HG03457 (cell line): ENCODE measurements around the gene METTL27.
"Not testable (repeated sequence)": the region's sequence is repeated elsewhere in the genome, so short reads cannot be mapped to it uniquely, and the experiment has no call there.

ENCODE experiments used
- ATAC-seq: cut with Tn5 transposase; IDR thresholded peaks from one replicate; pipeline ENCODE4 v1.9.1; 2021; ENCODE audit warnings: moderate number of reproducible peaks; ENCODE audit not compliant: unreplicated experiment

METTL27 gene

DNA sequence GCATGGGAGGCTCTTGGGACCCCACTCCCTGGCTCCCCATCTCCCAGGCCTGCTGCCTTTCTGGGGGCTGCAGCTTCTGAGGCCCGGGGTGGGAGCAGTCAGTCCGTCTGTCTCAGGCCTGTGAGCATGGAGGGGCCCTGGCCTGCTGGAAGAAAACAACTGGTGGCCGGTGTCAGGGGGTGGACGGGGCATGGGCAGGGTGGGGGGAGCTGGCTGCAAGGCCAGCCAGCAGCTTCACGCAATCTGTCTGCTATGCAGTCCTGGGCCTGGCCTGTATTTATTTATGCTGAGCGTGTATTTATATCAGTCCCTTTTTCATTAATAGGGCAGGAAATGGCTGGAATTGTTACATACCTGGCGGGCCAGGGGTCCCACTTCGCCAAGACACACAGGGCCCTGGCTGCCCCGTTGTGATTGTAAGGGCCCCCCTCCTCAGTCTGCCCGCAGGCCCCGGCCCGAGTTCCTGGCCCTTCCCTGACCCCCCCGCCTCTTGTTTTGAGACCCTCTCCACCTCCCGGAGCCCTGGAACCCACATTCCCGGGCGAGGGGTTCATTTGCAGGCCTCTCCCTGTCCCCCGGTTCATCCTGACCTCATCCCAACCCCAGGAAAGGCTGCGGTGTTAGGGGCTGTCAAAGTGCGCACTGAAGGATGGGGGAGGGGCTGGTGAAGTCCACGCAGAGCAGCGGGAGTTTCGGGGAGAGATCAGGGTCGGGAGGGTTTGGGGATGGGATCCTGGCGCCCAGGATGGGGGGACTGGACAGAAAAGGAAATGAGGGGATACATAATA is 26.9 kb upstream of the METTL27 start:
- no peak for ATAC-seq

DNA sequence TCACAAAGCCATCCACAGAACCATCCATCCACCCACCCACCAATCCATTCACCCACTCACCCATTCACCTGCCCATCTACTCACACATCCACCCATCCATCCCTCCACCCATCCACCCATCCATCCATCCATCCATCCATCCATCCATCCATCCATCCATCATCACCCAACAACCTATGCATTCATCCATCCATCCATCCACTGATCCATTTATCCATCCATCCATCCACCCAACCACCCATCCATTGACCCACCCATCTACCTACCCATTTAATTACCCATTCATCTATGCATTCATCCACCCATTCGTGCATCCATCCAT is 24.1 kb upstream of the METTL27 start:
- no peak for ATAC-seq

DNA sequence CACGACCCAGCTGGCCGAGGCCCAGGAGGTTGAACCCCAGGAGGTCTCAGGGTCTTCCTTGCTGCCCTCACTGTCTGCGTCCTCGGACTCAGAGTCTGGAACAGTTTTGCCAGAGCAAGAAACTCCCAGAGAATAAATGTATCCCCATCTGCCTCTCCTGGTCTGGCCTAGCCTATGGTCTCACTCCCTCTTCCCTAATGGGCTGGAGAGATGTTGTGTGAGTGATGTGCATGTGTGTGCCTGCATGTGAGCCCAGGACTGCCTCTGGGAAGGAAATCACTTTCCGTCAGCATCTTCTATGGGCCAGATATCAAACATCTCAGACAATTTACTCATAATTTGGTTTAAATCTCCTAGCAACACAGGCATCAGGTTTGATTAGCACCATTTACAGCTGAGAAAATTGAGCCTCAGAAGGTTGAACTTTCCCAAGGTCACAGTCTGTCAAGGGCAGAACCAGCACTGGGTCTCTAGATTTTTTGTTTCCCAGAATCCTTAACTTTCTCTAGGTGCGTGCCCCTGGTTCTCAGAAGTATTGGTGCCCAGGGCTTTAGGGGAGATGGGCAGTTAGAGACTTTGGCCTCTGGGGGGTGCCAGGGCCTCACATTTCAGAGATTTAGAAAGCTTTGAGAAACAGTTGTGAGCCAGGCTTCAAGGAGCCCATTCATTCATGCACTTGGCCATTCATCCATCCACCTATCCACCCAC is 23.6 kb upstream of the METTL27 start:
- no peak for ATAC-seq

DNA sequence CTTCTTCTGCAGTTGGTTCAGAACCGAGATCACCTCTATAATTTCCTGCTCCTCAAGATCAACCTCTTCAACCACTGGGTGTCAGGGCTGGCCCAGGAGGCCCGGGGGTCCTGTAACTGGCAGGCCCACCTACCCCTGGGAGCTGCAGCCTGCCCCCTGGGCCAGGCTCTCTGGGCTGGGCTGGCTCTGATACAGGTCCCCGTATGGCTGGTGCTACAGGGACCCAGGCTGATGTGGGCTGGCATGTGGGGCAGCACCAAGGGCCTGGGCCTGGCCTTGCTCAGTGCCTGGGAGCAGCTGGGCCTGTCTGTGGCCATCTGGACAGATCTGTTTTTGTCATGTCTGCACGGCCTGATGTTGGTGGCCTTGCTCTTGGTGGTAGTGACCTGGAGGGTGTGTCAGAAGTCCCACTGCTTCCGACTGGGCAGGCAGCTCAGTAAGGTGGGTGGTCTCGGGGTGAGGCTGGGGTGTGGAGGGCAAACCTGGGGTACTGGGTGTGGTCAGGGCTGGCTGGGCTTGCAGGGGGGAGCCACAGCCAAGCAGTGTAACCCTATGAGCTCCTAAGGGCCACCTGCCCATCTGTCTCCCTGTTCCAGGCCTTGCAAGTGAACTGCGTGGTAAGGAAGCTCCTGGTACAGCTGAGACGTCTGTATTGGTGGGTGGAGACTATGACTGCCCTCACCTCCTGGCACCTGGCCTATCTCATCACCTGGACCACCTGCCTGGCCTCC is 22.8 kb upstream of the METTL27 start:
- ATAC-seq = no peak

DNA sequence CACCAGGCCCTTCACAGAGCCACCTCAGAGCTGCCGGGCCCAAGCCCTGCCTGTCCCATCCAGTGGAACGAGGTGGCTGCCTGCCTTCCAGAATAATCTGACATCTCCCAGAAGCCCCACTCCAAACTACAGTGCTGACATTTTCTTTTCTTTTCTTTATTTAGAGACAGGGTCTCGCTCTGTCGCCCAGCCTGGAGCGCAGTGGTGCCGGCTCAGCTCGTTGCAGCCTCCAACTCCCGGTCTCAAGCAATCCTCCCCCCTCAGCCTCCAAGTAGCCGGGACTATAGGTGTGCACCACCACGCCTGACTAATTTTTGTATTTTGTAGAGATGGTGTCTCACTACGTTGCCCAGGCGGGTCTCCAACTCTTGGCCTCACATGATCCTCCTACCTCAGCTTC is 19.0 kb upstream of the METTL27 start:
- no peak for ATAC-seq

DNA sequence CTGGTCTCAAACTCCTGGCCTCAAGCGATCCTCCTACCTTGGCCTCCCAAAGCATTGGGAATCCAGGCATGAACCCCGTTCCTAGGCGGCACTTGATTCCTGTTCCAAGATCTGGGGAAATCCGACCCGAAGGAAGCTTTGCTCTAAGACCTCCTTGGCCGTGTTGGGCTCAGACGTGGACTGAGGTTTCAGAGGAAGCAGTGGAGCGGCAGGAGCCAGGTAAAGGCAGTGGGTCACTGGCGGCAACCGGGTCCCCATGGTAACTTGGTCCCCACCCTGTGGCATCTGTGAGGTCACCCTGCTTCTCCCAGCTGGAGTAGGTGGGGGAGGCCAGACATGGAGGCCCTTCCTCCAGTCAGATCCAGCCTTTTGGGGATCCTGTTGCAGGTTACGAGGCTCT is 18.5 kb upstream of the METTL27 start, which contains the start of gene TMEM270:
TSS of gene TMEM270 (plus strand) at position 301 of the 400 bp plus-strand sequence. CDS start at position 337, 36 bp downstream.
- ATAC-seq = no peak

DNA sequence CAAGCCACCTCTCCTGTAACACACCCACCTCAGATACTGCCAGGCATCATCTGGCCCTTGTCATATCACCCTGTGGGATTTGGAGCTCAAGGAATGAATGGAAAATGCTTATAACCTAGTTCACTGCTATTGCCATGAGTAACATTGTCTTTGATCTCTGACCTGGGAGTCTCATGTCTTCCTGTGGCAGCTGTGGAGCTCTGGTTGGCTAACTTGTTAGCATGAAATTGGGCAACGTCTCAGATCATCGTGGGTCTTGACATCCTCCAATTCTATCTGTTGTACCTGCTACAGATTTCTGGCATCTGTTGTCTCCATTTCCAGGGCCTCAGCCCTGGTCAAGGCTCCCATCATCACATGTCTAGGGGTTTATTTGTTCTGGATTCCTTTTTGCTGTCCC is 16.5 kb upstream of the METTL27 start:
- ATAC-seq = no peak

DNA sequence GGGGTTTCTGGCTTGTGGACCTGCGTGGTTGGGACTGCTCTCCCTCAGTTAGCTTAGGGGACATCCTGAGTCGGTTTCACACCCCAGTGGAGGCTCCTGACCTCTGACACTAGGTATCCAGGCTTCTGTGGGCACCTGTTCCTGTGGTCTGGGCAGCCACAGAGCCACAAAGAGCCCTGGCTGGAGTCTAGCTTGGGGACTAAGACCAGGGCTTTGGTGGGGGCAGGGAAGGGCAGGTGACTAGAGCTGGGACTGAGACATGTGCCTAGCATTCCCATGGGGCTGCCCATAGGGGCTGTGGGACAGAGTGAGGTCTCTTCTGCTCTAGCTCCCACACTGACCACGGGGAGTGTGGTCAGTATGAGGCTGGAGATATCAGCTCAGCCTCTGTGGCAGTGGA is 14.6 kb upstream of the METTL27 start:
- no peak for ATAC-seq

DNA sequence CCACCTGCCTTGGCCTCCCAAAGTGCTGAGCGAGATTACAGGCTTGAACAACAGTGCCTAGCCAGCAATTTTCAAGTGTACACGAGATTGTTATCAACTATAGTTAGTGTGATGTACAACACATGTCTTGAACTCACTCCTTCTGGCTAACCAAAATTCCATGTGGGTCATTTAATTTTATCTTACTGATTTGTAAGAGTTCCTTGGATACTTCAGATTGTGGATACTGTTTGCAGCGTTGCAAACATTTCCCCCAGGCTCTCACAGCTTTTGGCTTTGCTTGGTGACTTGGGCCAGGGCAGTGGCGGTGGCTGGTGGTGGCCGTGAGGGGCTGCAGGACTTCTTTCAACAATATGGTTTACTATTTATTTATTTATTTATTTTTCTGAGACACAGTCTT is 10.2 kb upstream of the METTL27 start:
- ATAC-seq = no peak

DNA sequence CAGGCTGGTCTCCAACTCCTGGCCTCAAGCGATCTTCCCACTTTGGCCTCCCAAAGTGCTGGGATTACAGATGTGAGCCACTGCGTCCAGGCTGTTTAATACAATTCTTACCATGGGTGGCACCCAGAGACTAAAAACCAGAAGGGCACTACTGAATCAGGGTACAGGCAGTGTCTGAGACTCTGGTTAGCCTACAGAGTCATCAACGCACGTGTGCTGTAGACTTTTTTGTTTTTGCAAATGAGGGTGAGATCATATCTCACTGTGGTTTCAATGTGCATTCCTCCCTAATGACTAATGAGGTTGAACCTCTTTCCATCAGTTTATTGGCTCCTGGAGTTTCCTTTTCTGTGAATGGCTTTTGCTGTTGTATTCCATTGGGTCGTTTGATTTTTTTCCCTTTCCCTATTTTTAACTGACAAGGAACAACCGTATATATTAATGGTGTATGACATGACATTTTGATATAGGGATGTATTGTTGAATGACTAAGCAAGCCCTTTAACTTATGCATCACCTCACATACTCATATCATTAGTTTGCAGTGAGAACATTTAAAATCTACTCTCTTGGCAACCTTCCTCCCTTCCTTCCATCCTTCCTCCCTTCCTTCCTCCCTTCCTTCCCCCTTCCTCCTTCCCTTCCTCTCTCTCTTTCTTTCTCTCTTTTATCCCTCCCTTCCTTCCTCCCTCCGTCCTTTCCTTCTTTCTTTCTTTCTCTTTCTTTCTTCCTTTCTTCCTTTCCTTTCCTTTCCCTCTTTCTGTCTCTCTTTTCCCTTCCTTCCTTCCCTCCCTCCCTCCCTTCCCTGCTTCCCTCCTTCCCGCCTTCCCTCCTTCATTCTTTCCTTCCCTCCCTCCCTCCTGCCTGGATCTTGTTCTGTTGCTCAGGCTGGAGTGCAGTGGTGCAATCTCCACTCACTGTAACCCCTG is 9.4 kb upstream of the METTL27 start:
- peak; percentile 57 for ATAC-seq

DNA sequence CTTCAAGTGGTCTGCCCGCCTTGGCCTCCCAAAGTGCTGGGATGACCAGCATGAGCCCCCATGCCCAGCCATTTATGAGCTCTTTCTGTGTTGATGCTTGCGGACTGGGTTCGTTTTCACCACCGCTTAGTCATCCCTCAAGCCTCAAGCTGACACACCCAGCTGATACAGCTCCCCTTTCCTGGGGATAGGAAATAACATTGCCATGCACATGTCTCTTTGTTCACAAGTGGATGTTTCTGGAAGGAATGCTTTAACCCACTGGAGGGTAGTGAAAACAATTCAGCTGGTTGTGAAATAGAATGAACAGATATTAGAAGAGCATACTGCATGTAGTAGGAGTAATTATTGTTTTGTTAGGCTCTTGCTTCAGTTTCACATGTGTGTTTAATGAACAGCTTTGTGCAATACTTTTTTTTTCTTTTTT is 8.5 kb upstream of the METTL27 start:
- ATAC-seq = no peak

DNA sequence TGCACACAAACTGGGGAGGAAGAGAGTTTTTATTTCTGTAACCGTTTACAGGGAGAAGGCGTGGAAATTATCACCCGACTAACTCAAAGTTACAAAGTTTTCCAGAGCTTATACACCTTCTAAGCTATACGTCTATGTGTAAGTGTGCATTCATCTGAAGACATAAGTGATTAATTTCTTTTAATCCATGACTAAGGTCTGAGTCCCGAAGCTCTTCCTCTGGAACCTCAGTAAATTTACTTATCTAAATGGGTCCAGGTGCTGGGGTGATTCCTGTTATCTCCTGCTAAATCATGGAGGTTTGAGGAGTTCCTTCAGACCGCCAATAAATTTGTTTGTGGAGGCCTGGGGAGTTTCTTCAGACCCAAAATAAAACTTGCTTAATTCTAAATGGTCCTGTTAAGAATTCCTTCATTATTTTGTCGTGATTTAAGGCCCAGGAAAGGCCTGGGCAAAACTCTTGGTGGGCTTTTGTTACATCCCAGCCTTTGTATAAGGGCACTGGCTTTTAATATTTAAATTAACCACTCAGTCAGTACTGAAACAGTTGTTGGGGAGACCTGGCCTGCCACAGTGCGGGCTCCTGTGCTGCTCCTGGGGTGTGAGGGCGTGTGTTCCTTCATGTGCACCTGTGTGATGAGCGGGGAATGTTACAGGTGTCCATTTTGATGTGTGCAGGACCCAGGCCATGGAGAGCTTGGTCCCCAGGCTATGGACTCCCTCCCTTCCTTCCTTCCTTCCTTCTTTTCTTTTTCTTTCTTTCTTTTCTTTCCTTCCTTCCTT is 5.8 kb upstream of the METTL27 start:
- ATAC-seq = no peak

DNA sequence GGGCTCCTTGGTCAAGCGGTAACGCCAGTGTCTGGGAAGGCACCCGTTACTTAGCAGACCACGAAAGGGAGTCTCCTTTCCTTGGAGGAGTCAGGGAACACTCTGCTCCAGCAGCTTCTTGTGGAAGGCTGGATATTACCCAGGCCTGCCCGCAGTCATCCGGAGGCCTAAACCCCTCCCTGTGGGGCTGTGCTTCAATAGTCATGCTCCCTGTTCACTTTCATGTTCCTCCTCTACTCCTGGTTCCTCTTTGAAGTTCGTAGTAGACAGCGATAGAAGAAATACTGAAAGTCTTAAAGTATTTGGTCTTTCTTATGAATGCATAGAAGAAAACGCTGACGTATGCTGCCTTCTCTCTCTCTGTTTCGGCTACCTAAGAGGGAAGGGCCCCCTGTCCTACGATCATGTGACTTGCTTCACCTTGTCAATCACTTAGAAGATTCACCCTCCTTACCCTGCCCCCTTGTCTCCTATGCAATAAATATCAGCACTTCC is 3.4 kb upstream of the METTL27 start:
- not testable (repeated sequence) for ATAC-seq

DNA sequence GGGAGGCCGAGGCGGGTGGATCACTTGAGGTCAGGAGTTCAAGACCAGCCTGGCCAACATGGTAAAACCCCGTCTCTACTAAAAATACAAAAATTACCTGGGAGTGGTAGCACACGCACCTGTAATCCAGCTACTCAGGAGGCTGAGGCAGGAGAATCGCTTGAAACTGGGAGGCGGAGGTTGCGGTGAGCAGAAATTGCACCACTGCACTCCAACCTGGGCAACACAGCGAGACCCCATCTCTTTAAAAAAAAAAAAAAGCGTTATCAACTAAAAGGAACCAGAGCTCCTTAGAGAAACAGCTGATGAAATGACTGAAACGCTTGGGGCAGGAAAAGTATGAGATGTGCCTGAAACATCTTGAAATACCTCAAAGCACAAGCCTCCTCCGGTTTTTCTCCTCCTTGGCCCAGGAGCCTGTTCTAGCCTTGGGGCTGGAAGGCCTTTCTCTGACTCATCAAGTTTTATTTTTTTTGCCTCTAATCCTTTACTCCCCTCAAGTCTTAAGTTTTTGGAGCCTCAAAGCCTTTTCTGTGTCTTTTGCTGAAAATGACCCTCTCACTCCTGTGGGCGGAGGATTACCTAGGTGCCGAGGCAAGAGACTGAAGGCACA is 2.6 kb upstream of the METTL27 start:
- no peak for ATAC-seq

DNA sequence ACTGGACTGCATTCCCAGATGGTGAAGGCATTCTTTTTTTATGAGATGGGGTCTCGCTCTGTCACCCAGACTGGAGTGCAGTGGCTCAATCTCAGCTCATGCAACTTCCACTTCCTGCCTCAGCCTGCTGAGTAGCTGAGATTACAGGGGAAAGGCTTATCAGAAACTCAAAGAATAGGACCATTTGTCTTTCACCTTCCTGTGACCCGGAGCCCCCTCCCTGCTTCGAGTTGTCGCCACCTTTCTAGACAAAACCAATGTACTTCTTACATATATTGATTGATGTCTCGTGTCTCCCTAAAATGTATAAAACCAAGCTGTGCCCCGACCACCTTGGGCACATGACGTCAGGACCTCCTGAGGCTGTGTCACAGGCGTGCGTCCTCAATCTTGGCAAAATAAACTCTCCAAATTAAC is 1.8 kb upstream of the METTL27 start:
- no peak for ATAC-seq

DNA sequence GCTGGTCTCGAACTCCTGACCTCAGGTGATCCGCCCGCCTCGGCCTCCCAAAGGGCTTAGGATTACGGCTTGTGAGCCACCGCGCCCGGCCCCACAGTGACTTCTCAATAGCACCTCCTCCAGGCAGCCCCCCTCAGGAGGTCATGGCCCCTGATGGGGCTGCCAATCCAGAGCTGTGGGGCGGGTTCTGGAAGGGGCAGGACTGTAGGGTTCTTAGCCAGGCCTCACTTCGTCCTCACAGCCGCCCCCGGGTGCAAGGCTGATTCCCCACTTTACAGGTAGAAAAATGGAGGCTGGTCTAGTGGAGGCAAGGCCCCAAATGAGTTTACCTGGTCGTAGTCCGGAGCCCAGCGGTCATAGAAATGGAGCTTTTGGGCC is 638 bp downstream of the METTL27 start:
- ATAC-seq = no peak

DNA sequence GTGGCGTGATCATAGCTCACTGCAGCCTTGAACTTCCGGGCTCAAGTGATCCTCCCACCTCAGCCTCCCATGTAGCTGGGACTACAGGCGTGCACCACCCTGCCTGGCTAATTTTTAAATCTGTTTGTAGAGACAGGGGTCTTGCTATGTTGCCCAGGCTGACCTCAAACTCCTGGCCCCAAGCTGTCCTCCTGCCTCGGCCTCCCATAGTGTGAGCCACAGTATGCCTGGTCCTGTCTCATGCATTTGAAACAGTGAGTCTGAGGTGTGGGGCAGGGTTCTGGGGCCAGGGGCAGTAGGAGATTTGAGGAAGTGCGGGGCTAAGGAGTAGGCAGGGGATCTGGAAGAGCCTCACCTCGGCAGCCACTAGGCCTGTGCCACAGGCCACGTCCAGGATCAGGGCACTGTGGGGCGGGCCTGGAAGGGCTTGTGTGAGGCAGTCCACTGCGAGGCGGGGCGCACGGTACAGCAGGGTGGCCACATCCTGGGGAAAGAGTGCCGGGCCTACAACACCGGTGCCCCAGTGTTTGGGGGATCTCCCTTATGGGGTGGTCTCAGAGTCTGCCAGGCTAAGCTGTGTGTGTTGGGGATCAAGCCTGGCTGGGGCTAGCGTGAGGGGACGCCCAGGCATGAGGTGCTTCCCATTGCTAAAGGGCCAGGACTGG is 1.5 kb downstream of the METTL27 start:
- ATAC-seq = no peak

DNA sequence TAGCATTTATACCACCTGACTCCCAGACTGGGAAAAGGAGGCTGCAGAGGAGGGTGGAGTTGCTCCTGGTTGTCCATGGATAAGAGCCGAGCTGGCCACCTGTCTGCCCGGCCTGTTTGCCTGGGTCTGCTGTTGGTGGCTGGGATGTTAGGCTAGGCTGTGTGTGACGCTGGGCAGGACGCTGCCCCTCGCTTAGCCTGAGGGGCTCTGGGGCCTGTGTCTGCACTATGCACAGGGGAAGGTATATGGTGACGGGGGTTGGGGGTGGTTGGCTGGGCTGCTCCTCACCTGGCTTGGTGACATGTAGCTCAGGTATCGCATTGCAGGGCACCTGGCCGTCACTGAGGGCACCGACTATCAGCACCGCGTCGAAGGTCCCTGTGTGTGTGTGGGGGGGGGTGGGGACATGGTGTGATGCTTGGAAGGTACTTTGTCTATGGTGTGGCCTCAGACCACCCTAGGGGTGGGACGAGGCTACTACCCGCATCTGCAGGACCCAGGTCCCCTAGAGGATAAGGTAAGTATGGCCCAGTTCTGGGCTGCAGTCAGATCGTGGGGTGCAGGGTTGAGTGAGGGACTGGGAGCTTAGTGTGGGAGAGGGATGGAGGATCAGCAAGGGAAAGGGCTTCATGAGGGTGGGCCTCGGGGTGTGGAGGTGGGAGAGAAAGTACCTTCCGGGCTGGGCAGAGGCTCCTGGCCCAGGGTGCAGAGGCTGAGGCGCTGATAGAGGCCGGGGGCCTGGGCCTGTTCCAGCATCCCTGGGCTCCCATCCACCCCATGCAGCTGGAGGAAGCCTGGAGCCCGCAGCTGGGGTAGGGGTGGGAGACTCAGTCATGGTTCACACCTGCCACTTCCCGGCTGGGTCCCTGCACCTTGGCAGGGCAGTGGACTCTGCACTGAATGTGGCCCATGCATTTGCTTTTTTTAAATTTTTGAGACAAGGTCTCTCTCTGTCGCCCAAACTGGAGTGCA is 2.3 kb downstream of the METTL27 start:
- ATAC-seq = no peak
